ENCODE results near the gene FIGNL1.

- no peak for TF ChIP-seq POLR2A (IDR thresholded peaks at IDR 0.05; ENCODE audit: low read depth, low read length)
- TF ChIP-seq TAF1 (IDR thresholded peaks at IDR 0.05; ENCODE audit: borderline replicate concordance, low read depth, low read length): no peak
- TF ChIP-seq POLR2AphosphoS5 (IDR thresholded peaks at IDR 0.05; ENCODE audit: low read depth, low read length): no peak
Measured at GRCh38 chr7:50411332-50411731, 38.8 kb downstream of the FIGNL1 start.

Data from GM12892 (cell line).